GM21381 (cell line): ENCODE results near the gene SCAPER.
"Not testable (repeated sequence)": the region's sequence is repeated elsewhere in the genome, so short reads cannot be mapped to it uniquely, and the experiment has no call there.

Experiments used
- ATAC-seq: cut with Tn5 transposase; IDR thresholded peaks from one replicate; pipeline ENCODE4 v1.9.1; 2021; ENCODE audit warnings: mild to moderate bottlenecking, moderate library complexity; ENCODE audit not compliant: unreplicated experiment

The SCAPER gene

DNA sequence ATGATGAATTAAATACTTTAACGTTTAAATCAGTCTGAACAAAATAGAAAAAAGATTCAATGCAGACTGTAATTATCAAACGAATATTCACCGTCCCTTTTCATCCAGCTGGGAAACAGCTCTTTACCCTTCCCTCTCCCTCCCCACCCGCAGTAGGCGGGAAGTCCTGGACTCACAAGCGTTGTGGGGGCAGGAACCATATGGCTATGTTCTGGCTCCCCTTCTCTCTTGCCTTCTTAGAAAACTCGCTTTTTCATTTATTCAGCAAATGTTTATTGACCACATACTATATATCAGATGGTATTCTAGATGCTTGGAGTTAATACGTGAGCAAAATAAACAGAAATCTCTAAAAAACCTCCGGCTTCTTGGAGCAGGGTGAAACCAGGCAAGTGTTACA lies 715 bp upstream of the SCAPER start:
- ATAC-seq = no peak

DNA sequence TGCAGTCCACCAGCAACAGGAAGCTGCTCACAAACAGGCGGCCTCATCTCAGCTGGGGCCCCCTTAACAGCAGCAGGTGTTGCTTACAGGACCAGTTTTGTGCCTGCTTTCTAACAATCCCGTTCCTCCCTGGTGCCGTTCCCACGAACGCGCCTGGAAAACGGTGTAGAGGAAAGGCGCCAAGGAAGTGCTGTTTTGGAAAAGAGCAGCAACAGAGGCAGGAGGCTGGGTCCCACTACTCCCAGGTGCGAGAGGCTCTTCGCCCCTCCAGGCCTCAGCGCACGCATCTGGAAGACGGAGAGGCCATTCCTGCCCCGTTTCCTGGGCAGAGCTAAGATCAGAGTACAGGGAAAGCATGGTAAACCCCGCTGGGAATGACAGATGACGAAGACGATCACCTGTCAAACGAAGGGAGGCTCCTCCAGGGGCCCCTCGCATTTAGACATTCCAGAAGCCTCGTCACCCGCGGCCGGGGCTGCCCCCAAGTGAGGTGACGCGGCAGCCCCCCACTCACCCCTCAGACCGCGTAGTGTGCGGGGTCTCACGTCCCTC lies 603 bp downstream of the SCAPER start:
- peak; percentile 2 for ATAC-seq

DNA sequence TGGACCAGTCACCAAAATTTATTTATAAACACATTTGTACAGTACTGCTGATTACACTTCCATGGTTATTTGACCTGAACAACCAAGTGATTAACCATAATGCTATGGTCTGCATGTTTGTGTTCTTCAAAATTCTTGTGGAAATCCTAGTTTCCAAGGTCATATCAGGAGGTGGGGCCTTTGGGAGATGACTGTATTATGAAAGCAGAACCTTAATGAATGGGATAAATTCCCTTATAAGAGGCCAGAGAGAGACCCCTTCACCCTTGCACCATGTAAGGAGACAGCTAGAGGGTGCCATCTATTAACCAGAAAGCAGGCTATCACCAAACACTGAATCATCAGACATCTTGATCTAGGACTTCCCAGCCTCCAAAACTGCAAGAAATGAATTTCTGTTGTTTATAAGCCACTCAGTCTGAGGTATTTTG lies 1.9 kb downstream of the SCAPER start:
- ATAC-seq = no peak

DNA sequence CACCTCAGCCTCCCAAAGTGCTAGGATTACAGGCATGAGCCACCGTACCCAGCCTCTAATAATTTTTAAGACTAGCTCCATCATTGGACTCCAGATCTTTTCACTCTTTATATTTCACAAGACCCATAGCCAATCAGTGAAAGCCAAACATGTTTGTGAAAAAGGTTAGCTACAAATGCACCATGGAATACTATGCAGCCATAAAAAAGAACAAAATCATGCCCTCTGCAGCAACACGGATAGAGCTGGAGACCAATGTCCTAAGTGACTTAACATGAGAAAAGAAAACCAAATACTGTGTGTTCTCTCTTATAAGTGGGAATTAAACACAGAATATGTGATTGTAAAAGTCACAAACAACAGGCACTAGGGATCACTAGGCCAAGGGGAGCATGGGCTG lies 3.2 kb downstream of the SCAPER start:
- ATAC-seq = no peak

DNA sequence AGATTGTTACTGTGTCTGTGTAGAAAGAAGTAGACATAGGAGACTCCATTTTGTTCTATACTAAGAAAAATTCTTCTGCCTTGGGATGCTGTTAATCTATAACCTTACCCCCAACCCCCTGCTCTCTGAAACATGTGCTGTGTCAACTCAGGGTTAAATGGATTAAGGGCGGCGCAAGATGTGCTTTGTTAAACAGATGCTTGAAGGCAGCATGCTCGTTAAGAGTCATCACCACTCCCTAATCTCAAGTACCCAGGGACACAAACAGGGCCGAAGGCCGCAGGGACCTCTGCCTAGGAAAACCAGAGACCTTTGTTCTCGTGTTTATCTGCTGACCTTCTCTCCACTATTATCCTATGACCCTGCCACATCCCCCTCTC lies 5.2 kb downstream of the SCAPER start:
- not testable (repeated sequence) for ATAC-seq

DNA sequence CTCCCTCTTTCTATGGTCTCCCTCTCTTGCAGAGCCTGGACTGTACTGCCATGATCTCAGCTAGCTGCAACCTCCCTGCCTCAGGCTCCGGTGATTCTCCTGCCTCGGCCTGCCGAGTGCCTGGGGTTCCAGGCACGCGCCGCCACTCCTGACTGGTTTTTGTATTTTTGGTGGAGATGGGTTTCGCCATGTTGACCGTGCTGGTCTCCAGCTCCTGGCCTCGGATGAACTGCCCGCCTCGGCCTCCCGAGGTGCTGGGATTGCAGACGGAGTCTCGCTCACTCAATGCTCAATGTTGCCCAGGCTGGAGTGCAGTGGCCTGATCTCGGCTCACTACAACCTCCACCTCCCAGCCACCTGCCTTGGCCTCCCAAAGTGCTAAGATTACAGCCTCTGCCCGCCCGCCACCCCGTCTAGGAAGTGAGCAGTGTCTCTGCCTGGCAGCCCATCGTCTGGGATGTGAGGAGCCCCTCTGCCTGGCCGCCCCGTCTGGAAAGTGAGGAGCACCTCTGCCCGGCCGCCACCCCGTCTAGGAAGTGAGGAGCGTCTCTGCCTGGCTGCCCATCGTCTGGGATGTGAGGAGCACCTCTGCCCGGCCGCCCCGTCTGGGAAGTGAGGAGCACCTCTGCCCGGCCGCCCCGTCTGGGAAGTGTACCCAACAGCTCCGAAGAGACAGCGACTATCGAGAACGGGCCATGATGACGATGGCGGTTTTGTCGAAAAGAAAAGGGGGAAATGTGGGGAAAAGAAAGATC lies 5.8 kb downstream of the SCAPER start:
- not testable (repeated sequence) for ATAC-seq

DNA sequence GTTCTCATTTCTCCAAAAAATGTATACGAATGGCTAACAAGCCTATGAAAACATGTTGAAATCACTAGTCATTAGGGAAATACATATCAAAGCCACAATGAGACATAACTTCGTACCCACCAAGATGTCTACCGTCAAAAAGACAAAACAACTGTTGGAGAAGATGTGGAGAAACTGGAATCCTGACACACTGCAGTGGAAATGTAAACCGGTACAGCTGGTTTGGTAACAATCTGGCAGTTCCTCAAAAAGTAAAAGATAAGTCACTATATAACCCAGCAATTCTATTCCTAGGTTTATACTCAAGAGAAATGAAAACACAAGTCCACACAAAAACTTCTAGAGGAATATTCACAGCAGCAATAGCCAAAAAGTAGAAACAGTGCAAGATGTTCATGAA lies 7.0 kb downstream of the SCAPER start:
- no peak for ATAC-seq

DNA sequence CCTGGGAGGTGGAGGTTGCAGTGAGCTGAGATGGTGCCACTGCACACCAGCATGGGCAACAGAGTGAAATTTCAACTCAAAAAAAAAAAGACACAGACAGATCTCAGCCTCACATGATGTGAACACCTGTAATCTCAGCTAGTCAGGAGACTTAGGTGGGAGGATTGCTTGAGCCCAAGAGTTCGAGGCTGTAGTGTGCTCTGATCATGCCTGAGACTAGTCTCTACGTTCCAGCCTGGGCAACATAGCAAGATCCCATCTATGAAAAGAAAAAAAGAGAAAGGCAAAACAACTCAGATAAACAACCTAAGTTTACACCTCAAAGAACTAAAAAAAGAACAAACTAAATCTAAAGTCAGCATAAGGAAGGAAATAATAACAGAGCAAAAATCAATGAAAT lies 11.0 kb downstream of the SCAPER start:
- no peak for ATAC-seq

DNA sequence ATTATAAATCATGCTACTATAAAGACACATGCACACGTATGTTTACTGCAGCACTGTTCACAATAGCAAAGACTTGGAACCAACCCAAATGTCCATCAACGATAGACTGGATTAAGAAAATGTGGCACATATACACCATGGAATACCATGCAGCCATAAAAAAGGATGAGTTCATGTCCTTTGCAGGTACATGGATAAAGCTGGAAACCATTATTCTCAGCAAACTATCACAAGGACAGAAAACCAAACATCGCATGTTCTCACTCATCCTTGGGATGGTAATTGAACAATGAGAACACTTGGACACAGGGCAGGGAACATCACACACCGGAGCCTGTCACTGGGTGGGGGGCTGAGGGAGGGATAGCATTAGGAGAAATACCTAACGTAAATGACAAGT lies 12.3 kb downstream of the SCAPER start:
- ATAC-seq = not testable (repeated sequence)

DNA sequence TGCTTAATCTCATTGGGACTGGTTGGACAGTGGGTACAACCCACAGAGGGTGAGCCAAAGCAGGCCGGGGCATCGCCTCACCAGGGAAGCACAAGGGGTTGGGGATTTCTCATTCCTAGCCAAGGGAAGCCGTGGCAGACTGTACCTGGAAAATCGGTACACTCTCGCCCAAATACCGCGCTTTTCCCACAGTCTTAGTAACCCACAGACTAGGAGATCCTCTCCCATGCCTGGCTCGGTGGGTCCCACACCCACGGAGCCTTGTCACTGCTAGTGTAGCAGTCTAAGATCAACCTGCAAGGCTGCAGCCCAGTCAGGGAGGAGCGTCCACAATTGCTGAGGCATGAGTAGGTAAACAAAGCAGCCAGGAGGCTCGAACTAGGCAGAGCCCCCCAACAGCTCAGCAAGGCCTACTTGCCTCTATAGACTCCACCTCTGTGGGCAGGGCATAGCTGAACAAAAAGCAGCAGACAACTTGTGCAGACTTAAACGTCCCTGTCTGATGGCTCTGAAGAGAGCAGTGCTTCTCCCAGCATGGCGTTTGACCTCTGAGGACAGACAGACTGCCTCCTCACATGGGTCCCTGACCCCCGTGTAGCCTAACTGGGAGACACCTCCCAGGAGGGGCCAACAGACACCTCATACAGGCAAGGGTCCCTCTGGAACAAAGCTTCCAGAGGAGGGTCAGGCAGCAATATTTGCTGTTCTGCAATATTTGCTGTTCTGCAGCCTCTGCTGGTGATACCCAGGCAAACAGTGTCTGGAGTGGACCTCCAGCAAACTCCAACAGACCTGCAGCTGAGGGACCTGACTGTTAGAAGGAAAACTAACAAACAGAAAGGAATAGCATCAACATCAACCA lies 17.6 kb downstream of the SCAPER start:
- ATAC-seq = not testable (repeated sequence)

DNA sequence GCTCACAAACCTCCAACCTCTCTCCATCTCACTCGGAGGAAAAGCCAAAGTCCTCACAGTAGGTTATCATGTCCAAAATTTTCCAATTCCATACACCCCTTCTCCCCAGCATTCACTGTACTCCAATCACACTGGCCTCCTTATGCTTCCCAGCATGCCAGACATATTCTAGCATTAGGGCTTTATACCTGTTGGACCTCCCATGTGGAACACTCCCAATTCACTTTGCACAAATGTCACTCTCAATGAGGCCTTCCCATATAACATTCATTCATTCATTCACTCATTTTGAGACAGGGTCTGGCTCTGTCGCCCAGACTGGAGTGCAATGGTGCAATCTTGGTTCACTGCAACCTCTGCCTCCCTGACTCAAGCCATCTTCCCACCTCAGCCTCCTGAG lies 19.9 kb downstream of the SCAPER start:
- ATAC-seq = no peak

DNA sequence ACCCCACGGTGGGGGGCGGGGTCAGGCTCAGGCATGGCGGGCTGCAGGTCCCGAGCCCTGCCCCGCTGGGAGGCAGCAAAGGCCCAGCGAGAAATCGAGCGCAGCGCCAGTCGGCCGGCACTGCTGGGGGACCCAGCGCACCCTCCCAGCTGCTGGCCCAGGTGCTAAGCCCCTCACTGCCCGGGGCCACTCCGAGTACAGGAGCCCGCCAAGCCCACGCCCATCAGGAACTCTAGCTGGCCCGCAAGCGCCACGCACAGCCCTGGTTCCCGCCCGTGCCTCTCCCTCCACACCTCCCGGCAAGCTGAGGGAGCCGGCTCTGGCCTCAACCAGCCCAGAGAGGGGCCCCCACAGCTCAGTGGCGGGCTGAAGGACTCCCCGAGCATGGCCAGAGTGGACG lies 29.2 kb downstream of the SCAPER start:
- ATAC-seq = no peak

DNA sequence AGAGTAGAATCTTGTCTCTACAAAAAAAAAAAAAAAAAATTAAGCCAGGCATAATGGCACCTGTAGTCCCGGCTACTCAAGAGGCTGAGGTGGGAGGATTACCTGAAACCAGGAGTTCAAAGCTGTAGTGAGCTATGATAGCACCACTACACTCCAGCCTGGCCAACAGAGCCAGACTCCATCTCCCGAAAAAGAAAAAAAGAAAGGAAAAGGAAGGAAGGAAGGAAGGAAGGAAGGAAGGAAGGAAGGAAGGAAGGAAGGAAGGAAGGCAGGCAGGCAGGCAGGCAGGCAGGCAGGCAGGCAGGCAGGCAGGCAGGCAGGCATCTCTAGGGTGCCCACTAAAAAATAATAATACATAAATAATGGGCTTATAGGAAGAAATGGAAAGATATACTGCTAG lies 32.1 kb downstream of the SCAPER start:
- ATAC-seq = not testable (repeated sequence)

DNA sequence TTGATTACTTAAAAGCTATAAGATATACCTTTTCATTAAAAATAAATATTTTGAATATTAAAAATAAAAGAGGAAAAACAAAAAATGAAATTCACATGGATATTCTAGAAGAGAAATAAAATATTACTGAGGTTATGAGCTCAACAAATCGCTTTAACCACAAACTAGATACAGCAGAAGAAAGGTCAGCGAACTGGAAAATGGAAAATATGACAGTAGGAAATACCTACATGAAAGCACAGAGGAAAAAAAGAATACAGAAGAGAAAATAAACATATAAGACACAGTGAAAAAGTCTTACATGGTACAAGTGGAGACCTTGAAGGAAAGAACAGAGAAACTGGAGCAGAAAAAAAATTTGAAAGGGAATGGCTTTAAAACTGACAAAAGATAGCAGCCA lies 33.2 kb downstream of the SCAPER start:
- no peak for ATAC-seq

DNA sequence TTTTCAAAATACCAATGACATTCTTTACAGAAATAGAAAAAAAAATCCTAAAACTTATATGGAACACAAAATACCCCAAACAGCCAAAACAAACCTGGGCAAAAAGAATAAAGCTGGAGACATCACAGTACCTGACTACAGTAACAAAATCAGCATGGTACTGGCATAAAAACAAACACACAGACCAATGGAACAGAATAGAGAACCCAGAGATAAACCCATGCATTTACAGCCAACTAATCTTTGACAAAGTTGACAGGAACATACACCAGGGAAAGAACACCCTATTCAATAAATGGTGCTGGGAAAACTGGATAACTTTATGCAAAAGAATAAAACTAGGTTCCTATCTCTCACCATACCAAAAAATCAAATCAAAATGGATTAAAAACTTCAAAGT lies 36.4 kb downstream of the SCAPER start:
- no peak for ATAC-seq

DNA sequence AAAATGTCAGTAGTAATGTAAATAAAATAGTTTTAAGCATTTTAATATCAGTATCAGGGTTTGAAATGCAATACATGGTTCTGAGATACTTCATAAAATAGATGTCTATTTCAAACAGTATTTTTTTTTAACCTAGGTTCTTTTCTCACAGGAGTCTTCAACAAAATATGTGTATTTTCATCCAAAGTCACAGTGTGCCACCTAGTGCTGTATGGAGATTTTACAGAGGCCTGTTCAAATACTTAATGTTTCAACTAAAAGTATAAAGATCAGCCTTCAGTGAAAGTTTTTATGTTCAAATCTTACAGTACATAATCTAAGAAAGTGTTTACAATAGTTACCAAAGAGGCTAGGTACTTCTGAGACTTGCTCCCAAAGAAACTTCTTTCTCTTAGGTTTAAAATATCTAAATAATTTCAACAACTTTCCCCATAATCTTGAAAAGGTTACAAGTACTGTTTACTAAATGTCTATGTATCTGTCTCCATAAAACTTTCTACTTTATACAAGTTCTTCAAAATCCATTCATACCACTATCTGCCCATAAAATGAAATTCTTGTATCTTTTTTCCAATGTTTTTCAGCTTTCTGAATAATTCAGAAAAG lies 38.3 kb downstream of the SCAPER start:
- ATAC-seq = no peak

DNA sequence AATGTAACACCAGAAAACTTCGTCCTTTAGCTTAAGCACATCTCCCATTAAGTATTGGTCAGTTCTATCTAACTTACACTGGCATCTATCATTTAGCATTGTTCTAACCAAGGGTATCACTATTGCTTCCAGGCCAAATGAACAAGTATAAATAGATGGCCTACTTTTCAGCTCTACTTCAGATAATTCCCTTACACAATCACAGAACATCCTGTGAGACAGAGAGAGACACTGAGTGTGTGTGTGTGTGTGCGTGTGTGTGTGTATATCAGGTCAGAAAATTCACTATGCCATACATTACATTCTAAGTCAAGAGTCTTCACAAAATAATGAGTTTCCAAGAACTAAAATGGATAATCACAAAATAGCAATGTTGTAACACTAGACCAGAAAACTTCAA lies 39.1 kb downstream of the SCAPER start:
- no peak for ATAC-seq

DNA sequence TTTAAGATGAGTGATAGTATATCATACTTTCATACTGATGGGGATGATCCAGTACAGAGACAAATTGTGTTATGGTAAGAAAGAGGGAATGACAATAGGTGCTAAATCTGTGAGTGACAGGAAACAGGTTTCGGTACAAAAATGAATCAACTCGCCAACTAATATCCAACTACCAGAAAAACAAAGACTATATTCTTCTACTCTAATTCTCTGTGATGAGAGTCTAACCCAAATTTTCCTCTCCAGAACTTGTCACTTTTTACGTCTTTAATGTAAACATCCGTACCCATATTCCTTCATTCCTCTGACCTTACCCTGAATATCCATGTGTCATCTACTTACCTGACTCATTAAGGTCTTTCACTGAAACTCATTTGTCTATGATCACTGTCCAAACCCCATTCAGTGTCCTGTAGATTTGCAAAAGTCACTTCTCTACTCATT lies 39.6 kb downstream of the SCAPER start:
- no peak for ATAC-seq

DNA sequence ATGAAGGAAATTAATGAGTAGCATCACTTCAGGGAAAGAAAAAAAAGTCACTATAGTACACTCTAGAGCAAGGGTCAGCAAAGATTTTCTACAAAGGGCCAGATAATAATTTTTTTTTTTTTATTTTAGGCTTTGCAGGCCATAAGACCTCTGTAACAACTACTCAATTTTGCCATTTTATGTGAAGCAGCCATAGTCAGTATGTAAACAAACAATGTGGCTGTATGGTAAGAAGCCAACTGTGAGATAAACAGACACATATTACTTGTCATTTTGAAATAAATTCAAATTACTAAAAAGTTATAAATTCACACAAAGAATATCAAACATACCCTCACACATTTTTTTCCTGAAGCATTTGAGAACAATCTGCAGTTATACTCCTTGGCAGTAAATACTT lies 40.6 kb downstream of the SCAPER start:
- ATAC-seq = no peak

DNA sequence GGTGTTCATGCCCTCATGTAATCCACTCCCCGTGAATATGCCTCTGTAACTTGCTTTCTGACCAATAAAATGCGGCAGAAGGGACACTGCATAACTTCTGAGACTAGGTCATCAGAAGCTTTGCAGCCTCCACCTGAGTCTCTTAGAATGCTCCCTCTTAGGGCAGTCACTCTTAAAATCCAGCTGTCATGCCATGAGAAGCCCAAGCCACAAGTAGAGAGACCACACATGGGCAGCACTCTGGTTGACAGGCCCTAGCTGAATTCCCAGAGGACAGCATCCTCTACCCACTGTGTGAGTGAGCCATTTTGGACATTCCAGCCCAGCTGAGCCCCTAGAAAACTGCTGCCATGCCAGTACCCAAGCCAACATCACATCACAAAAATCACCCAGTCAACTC lies 41.4 kb downstream of the SCAPER start:
- no peak for ATAC-seq

DNA sequence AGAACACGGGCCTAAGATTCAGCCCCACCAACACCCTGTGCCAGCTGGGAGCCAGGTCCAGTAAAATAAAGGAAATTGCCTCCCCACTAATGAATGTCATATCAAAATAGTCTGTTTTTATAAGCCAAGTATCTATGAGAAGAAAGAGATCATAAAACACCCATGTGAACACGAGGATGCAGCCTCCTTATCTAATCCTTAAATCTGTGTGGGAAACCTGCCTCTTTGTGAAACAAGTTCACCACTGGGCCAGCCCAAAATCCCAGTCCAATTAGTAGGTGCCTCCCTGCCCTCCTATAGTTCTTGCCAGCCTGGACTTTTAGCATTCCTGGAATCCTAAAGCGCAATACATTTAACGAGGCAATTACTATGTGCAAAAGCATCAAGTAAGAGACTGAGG lies 42.0 kb downstream of the SCAPER start:
- ATAC-seq = no peak
